HG03139 (cell line): ENCODE measurements around the gene L3MBTL4.

Experiments
- ATAC-seq: cut with Tn5 transposase; IDR thresholded peaks from one replicate; pipeline ENCODE4 v1.9.1; 2021; ENCODE audit not compliant: unreplicated experiment

Gene L3MBTL4

GRCh38 chr18:6255886-6256285, 158.8 kb downstream of the L3MBTL4 start:
- no peak for ATAC-seq

DNA sequence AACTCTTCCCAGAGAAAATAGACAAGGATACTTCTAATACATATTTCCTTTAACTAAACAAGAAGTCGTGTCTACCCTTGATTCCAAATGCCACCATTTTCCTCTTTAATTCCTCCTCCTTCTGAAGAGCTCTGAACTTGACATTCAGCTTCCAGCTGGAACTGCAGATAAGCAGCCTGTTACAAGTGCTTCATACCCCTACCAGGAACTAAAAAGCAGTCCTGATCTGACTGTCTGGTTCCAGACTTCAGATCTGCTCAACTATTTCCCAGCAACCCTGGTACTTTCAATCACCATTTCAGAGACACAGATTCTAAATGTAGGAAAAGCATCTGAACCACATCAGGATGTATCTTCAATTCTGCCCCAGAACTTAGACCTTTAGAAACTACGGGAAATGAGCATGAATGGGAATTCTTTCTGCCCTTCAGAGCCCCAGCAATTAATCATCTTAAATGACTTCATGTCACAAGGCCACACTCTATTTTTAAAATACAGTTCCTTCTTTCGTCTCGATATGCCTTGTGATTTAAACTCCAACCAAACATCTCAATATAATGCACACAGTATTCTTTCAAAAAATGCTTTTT, 159.5 kb downstream of the L3MBTL4 start:
- ATAC-seq, result no peak

- no peak for ATAC-seq
Observed at GRCh38 chr18:6254456-6254855, 160.3 kb downstream of the L3MBTL4 start.

DNA sequence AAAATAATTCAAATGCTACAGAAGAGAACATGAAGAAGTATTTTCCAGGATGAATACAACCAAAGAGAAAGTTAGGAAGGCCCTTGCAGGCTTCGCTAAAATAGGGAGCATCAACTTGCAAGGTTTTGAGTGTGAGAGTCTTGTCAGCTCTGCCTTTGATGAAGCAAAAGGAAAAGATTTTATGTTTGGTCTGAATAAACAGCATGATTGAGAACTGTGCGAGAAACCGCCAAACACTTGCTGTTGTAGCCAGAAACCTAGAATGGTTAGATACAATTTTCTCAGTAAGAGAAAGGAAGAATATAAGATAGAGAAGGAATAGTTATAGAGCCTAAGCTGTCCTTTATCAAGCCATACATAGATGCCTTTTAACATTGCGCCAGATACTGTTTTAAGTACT, 163.6 kb downstream of the L3MBTL4 start:
- no peak for ATAC-seq

DNA sequence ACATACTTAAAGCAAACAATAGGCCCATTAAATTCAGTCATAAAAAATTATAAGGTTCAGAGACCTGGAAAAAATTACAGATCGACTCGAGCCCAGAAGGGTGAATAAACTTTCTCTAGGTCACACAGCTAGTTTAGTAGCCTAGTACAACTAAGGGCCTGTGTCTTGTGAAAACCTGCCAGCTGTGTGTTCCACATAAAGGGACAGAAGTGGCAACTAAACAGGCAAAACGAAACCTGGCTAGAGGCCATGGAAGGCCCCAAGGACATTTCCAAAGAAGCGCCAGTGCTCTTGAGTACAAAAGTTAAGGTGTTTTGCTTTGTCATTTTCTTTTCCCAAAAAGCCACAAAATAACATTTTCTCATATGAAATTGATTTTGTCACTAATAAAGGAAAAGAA, 164.9 kb downstream of the L3MBTL4 start:
- no peak for ATAC-seq

DNA sequence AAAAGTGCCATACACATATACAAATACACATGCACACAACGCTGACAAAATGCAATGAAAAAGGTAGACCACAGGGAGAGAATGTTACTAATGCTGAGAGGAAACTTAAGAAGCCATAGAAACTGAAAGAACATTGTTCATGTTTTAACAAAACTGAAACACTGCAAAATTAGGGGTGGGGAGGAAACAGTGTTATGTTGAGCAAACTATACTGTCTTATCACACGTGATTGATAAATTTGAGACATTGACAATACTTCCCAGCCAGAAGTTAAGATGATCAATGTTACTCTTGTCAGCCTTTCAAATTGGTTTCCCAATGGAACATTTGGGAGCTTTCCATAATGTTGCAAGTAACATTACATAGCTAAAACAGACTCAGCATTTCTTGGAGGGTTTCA, 165.5 kb downstream of the L3MBTL4 start:
- peak; percentile 93 for ATAC-seq

DNA sequence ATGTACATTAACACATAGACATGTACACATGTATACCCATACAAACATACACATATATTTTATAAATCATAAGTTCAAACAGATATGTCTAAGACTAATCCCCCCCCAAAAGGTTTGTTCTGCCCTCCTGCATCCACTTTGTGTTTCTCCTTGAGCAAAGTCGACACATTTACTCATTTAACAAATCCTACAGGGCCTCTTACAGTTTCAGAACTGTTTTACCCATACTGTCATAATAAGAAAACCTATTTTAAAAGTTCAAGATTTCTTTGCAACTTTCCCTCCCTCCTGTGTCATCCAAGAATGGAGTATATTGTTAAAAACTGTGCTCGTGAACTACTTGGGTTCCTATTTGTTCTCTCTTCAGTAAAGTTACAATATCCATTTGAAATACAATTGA, 166.7 kb downstream of the L3MBTL4 start:
- no peak for ATAC-seq

- ATAC-seq, result no peak
Observed at GRCh38 chr18:6242004-6242403, 172.7 kb downstream of the L3MBTL4 start.

- no peak for ATAC-seq
Observed at GRCh38 chr18:6239716-6240115, 175.0 kb downstream of the L3MBTL4 start.

- ATAC-seq, result no peak
Observed at GRCh38 chr18:6236258-6236657, 178.5 kb downstream of the L3MBTL4 start.

DNA sequence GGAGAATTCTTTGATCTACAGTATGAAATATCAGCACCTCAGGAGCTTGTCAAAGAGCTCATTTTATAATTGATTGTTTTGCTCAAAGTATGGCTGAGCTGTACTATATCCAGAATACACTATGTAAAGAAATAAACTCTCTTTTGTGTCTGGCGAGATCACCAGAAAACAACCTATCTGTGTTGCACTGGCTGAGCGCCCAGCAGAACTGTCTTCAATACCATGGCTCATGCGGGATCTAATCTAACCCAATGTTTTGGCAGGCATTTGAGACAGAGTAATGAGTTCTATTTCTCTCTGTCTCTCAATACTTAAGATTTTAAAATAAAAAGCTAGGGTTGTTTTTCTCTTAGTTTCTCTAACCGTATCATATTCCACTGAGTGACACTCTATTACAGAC, 192.4 kb downstream of the L3MBTL4 start:
- ATAC-seq, result no peak

- no peak for ATAC-seq
Observed at GRCh38 chr18:6221602-6222014, 193.1 kb downstream of the L3MBTL4 start.

DNA sequence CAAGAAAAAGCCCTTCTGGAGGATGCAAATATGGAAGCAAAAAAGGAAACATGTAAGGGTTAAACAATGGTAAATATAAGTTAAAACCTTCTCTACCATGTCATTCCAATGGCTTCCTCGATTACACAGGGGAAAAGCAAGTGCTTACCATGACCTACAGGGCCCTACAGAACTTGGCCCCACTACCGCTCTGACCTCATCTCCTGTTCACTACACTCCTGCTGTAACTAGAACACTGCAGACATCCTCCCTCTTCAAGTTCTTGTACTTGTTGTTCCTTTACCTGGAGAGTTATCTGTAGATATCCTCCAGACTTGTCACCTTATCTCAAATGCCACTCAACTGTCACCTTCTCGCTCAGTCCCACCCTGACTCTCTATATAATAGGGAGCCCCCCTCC, 194.6 kb downstream of the L3MBTL4 start:
- no peak for ATAC-seq

- no peak for ATAC-seq
Observed at GRCh38 chr18:6219116-6219717, 195.5 kb downstream of the L3MBTL4 start.

GRCh38 chr18:6215888-6216287, 198.8 kb downstream of the L3MBTL4 start:
- ATAC-seq, result no peak

DNA sequence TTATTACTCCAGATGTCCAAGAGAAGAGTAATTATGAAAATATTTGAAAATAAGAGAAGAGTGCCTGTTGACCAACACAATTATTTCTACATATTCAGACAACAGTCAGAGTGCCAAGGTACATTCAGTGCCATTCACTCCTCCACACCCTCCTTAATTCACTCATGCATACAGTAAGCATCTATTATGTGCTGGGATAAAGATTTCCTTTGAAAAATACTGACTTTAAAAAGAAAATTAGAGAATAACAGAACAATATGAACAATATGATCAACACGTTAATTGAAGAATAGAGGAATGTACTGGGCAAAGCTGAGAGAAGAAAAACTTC, 203.6 kb downstream of the L3MBTL4 start:
- ATAC-seq, result no peak

DNA sequence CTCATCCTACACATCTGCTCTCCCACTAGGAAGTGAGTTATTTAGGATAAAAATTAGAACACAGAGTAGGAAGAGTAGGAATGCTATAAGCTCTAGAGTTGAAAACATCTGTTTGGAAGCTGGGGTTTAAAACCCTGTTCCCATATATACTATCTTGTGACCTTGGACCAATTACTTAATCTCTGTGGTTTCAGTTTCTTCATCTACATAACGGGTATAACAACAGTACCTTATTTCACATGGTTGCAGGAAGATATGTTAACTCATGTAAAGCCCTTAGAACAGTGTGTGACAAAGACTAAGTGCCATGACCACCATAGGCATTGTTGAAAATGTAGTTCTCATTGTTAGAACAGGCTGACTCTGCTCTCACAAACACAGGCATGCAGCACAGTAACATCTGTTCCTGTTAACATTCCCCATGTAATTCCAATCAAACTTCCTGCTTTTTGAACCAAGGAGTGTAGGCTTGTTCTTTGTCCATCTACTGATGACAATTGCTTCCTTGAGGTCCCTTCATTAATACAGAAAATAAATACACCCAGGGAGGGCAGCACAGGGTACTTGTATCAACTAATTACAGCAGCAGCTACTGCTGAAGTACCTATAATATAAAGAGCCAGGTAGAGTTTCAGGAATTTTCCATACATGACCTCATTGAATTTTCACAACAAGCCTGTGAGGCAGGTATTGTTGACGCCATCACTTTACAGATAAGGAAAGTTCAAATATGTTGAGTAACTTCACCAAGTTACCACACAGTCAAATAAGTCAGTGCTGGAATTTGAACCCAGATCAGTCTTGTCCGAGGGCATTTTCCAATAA, 204.2 kb downstream of the L3MBTL4 start:
- no peak for ATAC-seq

- ATAC-seq, result no peak
Observed at GRCh38 chr18:6207941-6208340, 206.8 kb downstream of the L3MBTL4 start.

DNA sequence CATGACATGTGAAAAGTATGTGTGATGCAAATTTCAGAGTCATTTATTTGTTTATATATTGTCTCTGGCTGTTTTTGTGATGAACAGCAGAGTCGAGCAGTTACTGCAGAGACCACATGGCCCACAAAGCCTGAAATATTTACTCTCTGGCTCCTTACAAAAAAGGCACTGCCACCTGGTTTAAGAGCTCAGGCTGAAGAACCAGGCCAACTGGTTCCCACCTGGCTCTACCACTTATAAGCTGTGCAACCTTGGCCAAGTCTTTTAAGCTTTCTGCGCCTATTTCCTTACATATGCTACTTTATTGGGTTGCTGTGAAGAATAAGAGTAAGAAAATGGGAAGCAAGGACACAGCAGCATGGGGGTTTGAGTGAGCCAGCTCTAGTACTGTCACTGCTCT, 207.6 kb downstream of the L3MBTL4 start:
- ATAC-seq, result no peak

DNA sequence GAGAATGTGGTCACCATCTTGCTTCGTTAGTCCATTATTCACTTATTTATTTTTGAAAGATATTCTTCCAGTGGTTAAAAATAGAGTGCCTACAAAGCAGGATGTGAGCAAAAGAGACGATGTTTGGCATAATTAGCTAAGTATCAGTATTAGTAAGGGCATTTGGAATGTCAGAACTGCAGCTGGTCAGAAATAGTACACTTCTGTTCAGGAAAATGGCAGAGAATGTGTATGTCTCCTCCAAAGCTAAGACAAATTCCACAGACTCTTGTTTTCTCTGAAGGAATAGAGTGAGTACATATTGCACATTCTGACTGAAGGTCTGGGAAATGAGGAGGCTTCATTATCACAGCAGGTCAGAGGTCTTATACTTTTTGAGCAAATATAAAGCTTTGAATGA, 209.0 kb downstream of the L3MBTL4 start:
- no peak for ATAC-seq

DNA sequence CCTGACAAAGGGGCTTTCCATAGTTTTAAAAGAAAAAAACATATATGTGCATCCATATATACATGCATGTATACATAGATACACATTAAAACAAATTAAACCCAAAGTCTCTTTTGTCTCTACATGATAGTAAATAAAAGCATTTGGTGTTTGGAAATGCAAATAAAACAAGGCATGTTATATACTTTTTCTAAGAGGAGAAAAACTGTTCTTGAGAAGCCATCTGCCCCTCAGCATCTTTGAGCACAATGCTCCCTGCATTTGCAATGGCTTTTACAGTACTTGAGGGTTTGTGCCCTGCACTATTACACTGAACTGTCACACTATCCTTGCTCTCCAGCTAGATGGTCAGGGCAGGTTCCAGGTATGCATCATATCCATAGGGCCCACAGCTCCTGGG, 210.2 kb downstream of the L3MBTL4 start:
- no peak for ATAC-seq

- no peak for ATAC-seq
Observed at GRCh38 chr18:6203791-6204190, 210.9 kb downstream of the L3MBTL4 start.
